Cardiac muscle cell (in vitro differentiated cells and primary cell): ENCODE results near the gene CCHCR1. TPM values are rescaled to one million over a fixed set of nuclear protein-coding genes. Genes with fewer than 3 reads are reported as not detected.

Experiments
- DNase-seq, 2 donors: peaks; one replicate each; pipeline versions ENCODE4 v3.0.0 to v3.0.0-alpha.2; 2010 to 2017; ENCODE audit warnings: low read depth in 1 of 2, low spot score in 1 of 2
- H3K27ac ChIP-seq: fragments of 200-600 bp; sonication (generic); 2 replicates; pipeline ENCODE4 v1.5.1; 2016
- H3K27me3 ChIP-seq: fragments of 200-600 bp; sonication (generic); 2 replicates; pipeline ENCODE4 v1.6.0; 2016; ENCODE audit warnings: control low read depth
- H3K36me3 ChIP-seq: fragments of 200-600 bp; sonication (generic); 2 replicates; pipeline ENCODE4 v1.5.1; 2016; ENCODE audit warnings: control low read depth
- H3K4me1 ChIP-seq: fragments of 200-600 bp; sonication (generic); 2 replicates; pipeline ENCODE4 v1.8.1; 2017; ENCODE audit warnings: low read depth, mild to moderate bottlenecking, mixed run types
- H3K4me3 ChIP-seq: fragments of 200-600 bp; sonication (generic); 2 replicates; pipeline ENCODE4 v1.5.1; 2016; ENCODE audit warnings: mild to moderate bottlenecking
- H3K9me3 ChIP-seq: fragments of 200-600 bp; sonication (generic); 2 replicates; pipeline ENCODE4 v1.5.1; 2017; ENCODE audit warnings: low read depth, mild to moderate bottlenecking, control low read depth
- CTCF ChIP-seq: IDR thresholded peaks from 2 replicates; pipeline ENCODE4 v1.5.1; 2012; ENCODE audit warnings: low read depth, mild to moderate bottlenecking, low read length
- polyA plus RNA-seq: library from polyadenylated mRNA; unstranded; fragments of >200 nt; fragmentation: Nextera tagmentation; extraction: Ambion mirVana; gene quantifications from 2 replicates; pipeline ENCODE4 v1.2.1, GENCODE V29; 2016
- total RNA-seq: library from RNA; depleted of rRNA; stranded (reverse); fragments of >200 nt; gene quantifications from 2 replicates; pipeline ENCODE4 v1.2.3, GENCODE V29; 2016

The CCHCR1 gene
- total and polyA plus RNA-seq, 2 experiments from 2014 or later = 29.1 to 55.5 TPM

- no peak for DNase-seq
- no peaks in the 10 kb centered on the region for H3K27me3 ChIP-seq
- no peak overlapping the region for H3K27ac ChIP-seq
- H3K36me3 ChIP-seq = no peaks in the 10 kb centered on the region
- no peak overlapping the region for H3K4me3 ChIP-seq
- no peaks in the 10 kb centered on the region for H3K9me3 ChIP-seq
- H3K4me1 ChIP-seq = no peaks in the 10 kb centered on the region
- no peak for TF ChIP-seq CTCF
Observed at GRCh38 chr6:31154436-31154835, 3.2 kb downstream of the CCHCR1 start.

GRCh38 chr6:31152781-31153180 is 4.8 kb downstream of the CCHCR1 start:
- no peak overlapping the region for H3K4me3 ChIP-seq
- TF ChIP-seq CTCF = no peak
- H3K9me3 ChIP-seq = no peaks in the 10 kb centered on the region
- no peak for DNase-seq
- H3K36me3 ChIP-seq = no peaks in the 10 kb centered on the region
- H3K4me1 ChIP-seq = no peaks in the 10 kb centered on the region
- H3K27ac ChIP-seq = no peak overlapping the region
- no peaks in the 10 kb centered on the region for H3K27me3 ChIP-seq

GRCh38 chr6:31149827-31150447 is 7.7 kb downstream of the CCHCR1 start:
- no peak for TF ChIP-seq CTCF
- no peaks in the 10 kb centered on the region for H3K9me3 ChIP-seq
- no peak for DNase-seq

GRCh38 chr6:31145386-31145785 is 12.2 kb downstream of the CCHCR1 start:
- Histone ChIP-seq H3K4me1 (no peaks in the 10 kb centered on the region), H3K36me3 (no peaks in the 10 kb centered on the region), H3K27me3 (no peaks in the 10 kb centered on the region), H3K9me3 (no peaks in the 10 kb centered on the region), H3K4me3 (no peak overlapping the region), H3K27ac (no peak overlapping the region)
- TF ChIP-seq CTCF = no peak
- no peak for DNase-seq

More at GRCh38 chr6:31149827-31150447, 7.7 kb downstream of the CCHCR1 start:
- Histone ChIP-seq H3K4me3 (no peak overlapping the region), H3K27me3 (no peaks in the 10 kb centered on the region), H3K27ac (no peak overlapping the region), H3K4me1 (no peaks in the 10 kb centered on the region), H3K36me3 (no peaks in the 10 kb centered on the region)

GRCh38 chr6:31144970-31145340 is 12.6 kb downstream of the CCHCR1 start:
- Histone ChIP-seq H3K4me3 (no peak overlapping the region), H3K9me3 (no peaks in the 10 kb centered on the region), H3K36me3 (no peaks in the 10 kb centered on the region), H3K27me3 (no peaks in the 10 kb centered on the region), H3K4me1 (no peaks in the 10 kb centered on the region), H3K27ac (no peak overlapping the region)
- no peak for TF ChIP-seq CTCF
- DNase-seq = no peak
